ENCODE results near the gene WT1.

The WT1 gene

DNA sequence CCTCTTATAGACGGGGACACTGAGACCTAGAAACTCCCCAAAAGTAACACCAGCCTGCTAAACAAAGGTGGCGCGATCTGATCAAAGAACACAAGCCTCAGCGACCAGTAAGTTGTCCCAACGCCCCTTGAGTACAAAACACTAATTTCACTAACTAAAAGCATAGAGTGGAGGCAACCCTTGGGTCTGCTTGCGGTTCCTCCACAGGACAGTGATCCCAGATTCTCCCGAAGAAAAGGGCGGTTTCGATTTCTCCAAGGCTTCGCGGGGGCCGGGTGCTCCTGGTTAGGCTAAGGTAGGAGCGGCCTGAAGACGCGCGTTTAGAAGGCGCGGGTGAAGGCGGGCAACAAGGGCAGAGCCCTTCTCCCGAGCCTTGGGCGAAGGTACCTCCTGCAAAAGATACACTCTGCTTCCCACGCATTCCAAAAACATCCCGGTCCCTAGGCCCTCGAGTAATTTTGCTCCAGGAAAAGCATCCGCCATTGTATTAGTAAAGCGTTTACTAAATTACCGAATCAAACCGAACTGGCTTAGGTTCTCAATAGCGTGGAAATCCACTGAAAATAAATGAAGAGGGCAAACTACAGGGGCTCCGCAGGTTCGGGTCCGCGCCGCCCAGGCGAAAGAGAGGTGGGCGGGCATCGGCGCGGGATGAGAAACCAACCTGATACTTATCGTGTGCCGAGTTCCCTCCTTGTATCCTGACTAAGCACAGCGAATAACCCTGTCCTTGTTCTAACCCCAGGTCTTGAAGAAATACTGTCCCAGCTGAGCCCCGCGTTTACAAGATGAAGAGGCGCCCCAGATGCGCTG lies 2.0 kb downstream of the WT1 start:
- no peak overlapping the region for H2AFZ ChIP-seq
- H3K27ac ChIP-seq, result no peak overlapping the region
- peak overlapping the region; percentile 27 for H3K4me3 ChIP-seq (ENCODE audit: low read depth, low read length)
- H3K4me1 ChIP-seq, result no peaks in the 10 kb centered on the region
- H3K79me2 ChIP-seq, result no peaks in the 10 kb centered on the region
- no peak overlapping the region for H3K9ac ChIP-seq
- H3K36me3 ChIP-seq (ENCODE audit: control insufficient read depth, insufficient read depth, low read length), result no peaks in the 10 kb centered on the region
- H3K27me3 ChIP-seq (ENCODE audit: control insufficient read depth, insufficient read depth, low read length), result no peaks in the 10 kb centered on the region
- no peaks in the 10 kb centered on the region for H3K9me3 ChIP-seq (ENCODE audit: control insufficient read depth, low read length)
- TF ChIP-seq, protein P1, sequence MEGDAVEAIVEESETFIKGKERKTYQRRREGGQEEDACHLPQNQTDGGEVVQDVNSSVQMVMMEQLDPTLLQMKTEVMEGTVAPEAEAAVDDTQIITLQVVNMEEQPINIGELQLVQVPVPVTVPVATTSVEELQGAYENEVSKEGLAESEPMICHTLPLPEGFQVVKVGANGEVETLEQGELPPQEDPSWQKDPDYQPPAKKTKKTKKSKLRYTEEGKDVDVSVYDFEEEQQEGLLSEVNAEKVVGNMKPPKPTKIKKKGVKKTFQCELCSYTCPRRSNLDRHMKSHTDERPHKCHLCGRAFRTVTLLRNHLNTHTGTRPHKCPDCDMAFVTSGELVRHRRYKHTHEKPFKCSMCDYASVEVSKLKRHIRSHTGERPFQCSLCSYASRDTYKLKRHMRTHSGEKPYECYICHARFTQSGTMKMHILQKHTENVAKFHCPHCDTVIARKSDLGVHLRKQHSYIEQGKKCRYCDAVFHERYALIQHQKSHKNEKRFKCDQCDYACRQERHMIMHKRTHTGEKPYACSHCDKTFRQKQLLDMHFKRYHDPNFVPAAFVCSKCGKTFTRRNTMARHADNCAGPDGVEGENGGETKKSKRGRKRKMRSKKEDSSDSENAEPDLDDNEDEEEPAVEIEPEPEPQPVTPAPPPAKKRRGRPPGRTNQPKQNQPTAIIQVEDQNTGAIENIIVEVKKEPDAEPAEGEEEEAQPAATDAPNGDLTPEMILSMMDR (IDR thresholded peaks at IDR 0.05), result no peak
- peak overlapping the region; percentile 62 for H3K4me2 ChIP-seq (ENCODE audit: low read length)

DNA sequence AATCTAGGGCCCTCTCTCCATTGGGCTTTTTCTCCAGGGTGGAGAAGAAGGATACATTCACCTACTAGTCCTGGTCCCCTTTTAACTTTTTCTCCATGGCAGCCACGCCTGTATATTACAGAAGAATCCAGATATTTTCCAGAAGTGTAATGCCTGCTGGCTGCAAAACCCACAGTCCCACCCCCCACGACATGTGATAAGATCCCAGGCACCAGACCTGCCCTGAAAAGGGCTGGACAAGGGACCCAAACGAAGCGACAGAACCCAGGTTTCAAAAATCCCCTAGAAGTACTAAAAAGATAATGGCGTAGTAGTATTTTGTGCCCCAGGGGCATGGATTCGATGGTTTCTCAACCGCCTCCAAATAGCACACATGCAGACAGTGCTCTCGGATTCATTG lies 2.8 kb downstream of the WT1 start:
- H3K79me2 ChIP-seq, result no peaks in the 10 kb centered on the region
- TF ChIP-seq, protein P1 (IDR thresholded peaks at IDR 0.05), result no peak
- H3K4me3 ChIP-seq (ENCODE audit: low read depth, low read length), result no peak overlapping the region
- H3K4me2 ChIP-seq (ENCODE audit: low read length), result no peak overlapping the region
- H3K27ac ChIP-seq, result no peak overlapping the region
- H3K36me3 ChIP-seq (ENCODE audit: control insufficient read depth, insufficient read depth, low read length), result no peaks in the 10 kb centered on the region
- no peak overlapping the region for H3K9ac ChIP-seq
- no peaks in the 10 kb centered on the region for H3K9me3 ChIP-seq (ENCODE audit: control insufficient read depth, low read length)
- H3K27me3 ChIP-seq (ENCODE audit: control insufficient read depth, insufficient read depth, low read length), result peaks cover 3% of the 10 kb centered on the region
- no peaks in the 10 kb centered on the region for H3K4me1 ChIP-seq
- no peak overlapping the region for H2AFZ ChIP-seq

DNA sequence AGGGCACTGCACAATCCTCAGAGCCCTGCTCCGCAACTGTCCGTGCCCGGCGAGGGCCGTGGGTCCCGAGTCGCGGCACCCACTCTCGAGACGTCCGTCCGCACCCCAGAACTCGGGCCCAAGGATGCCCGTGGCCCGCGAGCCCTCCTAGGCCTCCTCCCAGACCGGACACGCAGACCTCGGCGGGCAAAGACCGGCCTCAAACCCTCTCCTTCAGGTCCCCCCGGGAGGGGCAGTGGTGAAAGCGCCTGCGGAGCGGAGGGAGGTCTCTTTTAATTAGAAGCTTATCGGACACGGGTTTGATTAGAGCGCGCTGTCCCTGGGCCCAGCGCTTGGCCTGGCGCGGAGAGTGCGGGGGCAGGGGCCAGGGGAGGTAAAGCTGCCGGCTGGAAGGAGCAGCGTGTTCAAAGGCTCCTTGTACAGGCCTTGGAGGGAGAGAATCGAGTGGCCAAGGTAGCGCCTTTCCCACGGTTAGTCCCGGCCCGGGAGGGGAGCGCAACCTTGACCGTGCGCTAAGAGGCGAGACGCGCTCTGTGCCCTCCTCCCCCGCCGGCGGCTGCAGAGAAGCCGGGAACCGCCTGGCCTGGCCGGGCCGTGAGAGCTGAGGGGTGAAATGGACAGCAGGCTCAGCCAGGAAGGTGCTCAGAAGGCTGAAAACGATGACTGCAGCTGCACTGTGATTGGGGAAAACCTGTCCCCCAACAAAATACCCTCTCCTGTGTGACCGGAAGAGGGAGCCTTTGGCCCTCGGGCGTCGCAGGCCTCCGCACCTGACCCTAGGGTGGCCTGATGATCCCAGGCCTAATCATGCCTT lies 4.6 kb downstream of the WT1 start:
- Histone ChIP-seq H2AFZ (no peak overlapping the region), H3K27me3 (ENCODE audit: control insufficient read depth, insufficient read depth, low read length) (peaks cover 3% of the 10 kb centered on the region), H3K27ac (no peak overlapping the region), H3K9me3 (ENCODE audit: control insufficient read depth, low read length) (no peaks in the 10 kb centered on the region), H3K4me3 (ENCODE audit: low read depth, low read length) (no peak overlapping the region), H3K4me1 (no peaks in the 10 kb centered on the region), H3K4me2 (ENCODE audit: low read length) (no peak overlapping the region), H3K79me2 (no peaks in the 10 kb centered on the region), H3K9ac (no peak overlapping the region), H3K36me3 (ENCODE audit: control insufficient read depth, insufficient read depth, low read length) (no peaks in the 10 kb centered on the region)
- TF ChIP-seq, protein P1 (IDR thresholded peaks at IDR 0.05), result no peak

DNA sequence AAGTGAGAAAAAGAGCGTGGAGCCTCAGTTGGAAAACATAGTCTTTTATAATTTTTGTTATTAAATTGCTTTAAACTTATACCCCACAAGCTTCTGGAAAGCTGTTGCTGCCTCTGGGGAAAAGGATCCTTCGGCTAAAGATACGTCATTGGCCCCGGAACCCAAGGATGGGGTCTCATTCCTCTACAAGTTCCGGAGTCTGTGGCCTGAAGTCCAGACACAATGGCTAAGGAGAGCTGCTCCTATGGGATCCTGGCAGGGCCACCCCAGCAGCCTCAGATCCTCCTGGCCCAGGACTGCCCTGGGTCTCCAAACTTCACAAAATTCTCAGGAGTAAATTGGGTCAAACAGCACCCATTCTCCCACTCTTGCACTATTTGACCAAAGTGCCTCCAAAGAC lies 5.9 kb downstream of the WT1 start:
- Histone ChIP-seq H3K4me2 (ENCODE audit: low read length) (no peak overlapping the region), H3K9me3 (ENCODE audit: control insufficient read depth, low read length) (no peaks in the 10 kb centered on the region), H3K9ac (no peak overlapping the region), H3K27me3 (ENCODE audit: control insufficient read depth, insufficient read depth, low read length) (peaks cover 3% of the 10 kb centered on the region), H3K4me1 (no peaks in the 10 kb centered on the region), H3K79me2 (no peaks in the 10 kb centered on the region), H3K36me3 (ENCODE audit: control insufficient read depth, insufficient read depth, low read length) (no peaks in the 10 kb centered on the region), H2AFZ (no peak overlapping the region), H3K27ac (no peak overlapping the region), H3K4me3 (ENCODE audit: low read depth, low read length) (no peak overlapping the region)
- TF ChIP-seq, protein P1 (IDR thresholded peaks at IDR 0.05), result no peak
